HG02571 (cell line): ENCODE results near the gene ARID1B.
"Not testable (repeated sequence)": the region's sequence is repeated elsewhere in the genome, so short reads cannot be mapped to it uniquely, and the experiment has no call there.

Experiments used
- ATAC-seq: cut with Tn5 transposase; IDR thresholded peaks from one replicate; pipeline ENCODE4 v1.9.1; 2021; ENCODE audit warnings: mild to moderate bottlenecking, moderate library complexity; ENCODE audit not compliant: unreplicated experiment

Gene ARID1B

DNA sequence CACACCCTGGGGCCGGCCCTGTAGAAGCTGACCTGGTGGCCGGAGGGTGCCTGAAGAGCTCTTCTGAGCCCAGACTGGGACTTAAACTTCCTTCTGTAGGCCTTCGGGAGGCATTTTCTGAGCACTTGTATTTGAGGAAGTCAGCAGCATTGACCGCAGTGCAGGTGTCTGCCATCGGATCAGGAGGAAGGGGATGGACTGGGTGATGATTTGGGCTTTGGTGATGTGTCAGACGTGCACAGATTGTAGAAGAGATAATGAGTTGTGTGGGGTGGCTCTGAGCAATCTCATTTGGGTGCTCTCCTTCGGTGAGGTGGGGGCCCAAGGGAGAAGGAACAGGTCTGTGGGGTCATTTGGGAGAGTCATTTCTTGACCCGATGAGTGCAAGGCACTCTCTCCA lies 150.9 kb downstream of the ARID1B start:
- no peak for ATAC-seq

DNA sequence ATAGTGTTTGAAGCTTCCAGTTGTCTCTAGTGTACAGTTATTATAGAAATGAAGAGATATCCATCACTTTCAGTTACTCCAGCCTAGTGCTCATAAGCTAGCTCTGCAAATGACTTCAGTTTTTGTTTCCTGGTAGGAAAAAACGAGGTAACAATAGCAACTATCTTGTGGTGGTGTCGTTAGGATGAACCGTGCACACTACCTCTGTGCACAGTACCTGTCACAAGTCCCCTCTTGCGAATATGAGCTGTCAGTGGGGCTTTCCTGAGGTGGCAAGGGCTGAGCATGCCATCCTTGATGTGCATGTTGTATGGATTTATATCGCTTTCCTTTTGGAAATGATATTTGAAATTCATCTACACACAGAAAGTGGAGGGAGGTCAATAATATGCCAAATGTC lies 151.8 kb downstream of the ARID1B start:
- ATAC-seq = no peak

GRCh38 chr6:156931283-156931682 lies 154.1 kb downstream of the ARID1B start:
- ATAC-seq = no peak

- ATAC-seq = no peak
Observed at GRCh38 chr6:156933201-156934068, 156.3 kb downstream of the ARID1B start.

DNA sequence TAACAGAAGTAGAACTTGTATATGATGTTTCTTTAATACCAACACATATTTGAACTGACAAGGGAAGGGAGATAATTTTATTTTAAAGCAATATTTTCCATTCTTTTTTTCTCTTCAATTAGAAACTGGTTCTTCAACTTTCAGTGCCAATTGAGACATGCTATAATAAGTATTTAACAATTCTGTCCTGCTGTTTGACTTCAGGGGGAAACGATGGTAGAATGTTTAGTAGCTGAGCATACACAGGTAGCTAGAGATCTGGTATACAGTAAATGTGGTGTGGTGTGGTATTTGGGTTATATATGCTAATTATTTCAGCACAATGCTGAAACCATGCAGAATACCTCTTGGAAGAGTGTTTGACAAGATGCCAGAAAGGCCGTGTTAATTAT lies 156.9 kb downstream of the ARID1B start:
- no peak for ATAC-seq

- no peak for ATAC-seq
Observed at GRCh38 chr6:156935000-156935399, 157.8 kb downstream of the ARID1B start.

GRCh38 chr6:156938143-156938542 lies 161.0 kb downstream of the ARID1B start:
- ATAC-seq = no peak

GRCh38 chr6:156940221-156940620 lies 163.0 kb downstream of the ARID1B start:
- ATAC-seq = no peak

DNA sequence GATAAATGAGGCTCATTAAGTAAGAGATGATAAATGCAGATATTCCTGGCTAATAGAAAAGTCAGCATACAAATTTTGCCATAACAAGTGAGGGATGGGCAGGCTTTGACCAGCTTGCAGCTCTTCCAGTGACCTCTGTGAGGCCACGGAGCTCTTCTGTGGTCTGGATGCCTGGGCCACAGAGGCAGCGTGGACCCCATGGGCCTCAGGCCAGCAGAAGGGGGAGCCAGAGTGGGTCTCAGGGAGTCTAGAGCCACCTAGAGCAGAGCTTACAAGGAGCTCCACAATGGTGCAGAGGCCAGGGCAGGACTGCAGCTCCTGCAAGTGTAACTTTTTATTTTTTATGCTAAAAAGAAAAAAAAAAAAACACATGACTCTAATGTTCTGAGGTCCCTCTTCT lies 165.1 kb downstream of the ARID1B start:
- ATAC-seq = no peak

DNA sequence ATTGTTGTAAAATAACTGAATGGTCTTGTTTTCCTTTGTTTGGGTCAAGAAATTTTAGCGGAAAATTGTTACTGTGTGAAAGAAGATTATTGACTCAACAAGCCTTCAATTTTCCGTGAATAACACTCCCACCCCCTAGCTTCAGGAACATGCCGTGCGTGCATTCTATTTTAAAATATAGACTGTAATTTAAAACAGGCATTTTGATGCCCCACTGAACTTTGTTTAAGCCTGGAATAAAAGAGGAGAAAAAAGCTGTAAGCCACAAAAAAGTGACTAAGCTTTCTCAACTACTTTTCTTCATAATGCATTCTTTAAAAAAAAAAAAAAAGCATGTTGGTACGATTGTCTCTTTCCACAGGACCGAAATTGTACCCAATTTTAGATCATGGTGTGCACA lies 166.0 kb downstream of the ARID1B start:
- no peak for ATAC-seq

DNA sequence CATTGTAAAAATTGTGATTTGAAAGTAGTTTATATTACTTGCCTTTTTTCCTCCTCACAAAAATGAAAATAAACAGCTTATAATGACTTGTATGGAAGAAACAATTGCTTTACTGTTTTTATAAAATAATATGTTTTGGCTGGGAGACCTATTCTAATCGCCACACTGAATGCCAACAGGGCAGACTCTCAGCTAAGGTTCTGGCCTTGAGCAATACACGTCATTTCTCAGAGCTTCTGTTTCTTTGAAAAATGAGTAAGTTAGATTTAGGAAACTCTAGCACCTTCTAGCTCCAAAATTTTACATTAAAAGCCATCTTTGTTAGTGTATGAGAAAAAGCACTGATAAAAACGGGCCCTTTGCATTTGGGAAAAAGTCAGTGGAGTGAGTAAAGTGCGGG lies 166.6 kb downstream of the ARID1B start:
- no peak for ATAC-seq

DNA sequence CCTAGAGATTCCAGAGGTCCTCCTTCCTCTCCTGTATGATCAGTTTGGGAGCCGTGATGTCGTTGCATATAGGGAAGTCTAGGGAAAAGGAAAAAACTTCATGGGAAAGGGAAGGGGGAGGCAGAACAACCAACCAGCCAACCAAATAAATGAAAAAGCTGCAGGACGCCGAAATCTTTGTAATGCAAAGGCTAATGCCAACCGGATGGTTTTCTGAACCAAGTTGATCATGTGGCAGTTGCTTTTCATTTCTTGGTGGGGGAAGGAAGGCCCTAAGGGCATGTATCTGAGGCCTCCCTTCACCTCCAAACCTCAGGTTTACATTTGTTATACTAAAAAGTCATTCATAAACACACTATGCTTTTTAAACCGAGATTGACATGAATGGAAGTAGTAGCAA lies 167.2 kb downstream of the ARID1B start:
- ATAC-seq = no peak

- not testable (repeated sequence) for ATAC-seq
Observed at GRCh38 chr6:156945789-156946172, 168.6 kb downstream of the ARID1B start.

- no peak for ATAC-seq
Observed at GRCh38 chr6:156946370-156946936, 169.3 kb downstream of the ARID1B start.

GRCh38 chr6:156948277-156948676 lies 171.1 kb downstream of the ARID1B start:
- no peak for ATAC-seq

GRCh38 chr6:156948807-156949206 lies 171.6 kb downstream of the ARID1B start:
- no peak for ATAC-seq

DNA sequence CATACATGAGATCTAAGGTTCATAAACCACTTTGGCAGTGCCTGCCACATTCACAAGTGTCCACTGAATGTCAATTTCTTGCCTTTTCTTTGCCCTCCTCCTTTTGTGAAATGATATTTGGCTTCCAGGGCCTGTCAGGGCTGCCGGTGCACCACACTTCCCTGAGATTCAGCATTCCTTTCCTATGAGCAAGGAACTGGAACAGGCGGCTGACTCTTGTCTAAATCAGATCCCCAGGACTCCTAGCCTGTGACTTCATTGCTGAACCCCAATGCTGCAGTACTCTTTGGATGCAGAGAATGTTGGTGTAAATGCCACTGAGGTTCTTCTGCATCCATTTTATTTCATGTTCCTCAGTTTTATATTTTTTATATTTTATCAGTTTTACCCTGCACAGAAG lies 172.2 kb downstream of the ARID1B start:
- no peak for ATAC-seq

GRCh38 chr6:156950084-156950483 lies 172.9 kb downstream of the ARID1B start:
- no peak for ATAC-seq

GRCh38 chr6:156950531-156950930 lies 173.4 kb downstream of the ARID1B start:
- ATAC-seq = no peak

GRCh38 chr6:156952401-156952800 lies 175.2 kb downstream of the ARID1B start:
- no peak for ATAC-seq

DNA sequence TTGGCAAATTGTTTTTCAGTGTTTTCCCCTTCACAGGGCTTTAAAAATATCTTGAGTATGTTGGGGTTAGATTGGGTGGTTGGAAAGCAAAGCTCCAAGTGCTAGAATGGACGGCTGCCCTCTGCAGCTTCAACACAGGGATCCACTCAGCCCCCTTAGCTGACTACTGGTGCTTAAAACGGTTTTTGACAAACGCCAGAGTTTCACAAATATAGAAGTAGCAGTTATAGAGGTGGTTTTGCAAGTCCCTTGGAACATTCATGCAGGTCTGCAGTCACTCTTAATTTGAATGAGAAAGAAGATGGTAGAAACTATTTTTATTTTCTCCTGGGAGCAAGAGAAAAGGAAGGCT lies 175.9 kb downstream of the ARID1B start:
- ATAC-seq = no peak

DNA sequence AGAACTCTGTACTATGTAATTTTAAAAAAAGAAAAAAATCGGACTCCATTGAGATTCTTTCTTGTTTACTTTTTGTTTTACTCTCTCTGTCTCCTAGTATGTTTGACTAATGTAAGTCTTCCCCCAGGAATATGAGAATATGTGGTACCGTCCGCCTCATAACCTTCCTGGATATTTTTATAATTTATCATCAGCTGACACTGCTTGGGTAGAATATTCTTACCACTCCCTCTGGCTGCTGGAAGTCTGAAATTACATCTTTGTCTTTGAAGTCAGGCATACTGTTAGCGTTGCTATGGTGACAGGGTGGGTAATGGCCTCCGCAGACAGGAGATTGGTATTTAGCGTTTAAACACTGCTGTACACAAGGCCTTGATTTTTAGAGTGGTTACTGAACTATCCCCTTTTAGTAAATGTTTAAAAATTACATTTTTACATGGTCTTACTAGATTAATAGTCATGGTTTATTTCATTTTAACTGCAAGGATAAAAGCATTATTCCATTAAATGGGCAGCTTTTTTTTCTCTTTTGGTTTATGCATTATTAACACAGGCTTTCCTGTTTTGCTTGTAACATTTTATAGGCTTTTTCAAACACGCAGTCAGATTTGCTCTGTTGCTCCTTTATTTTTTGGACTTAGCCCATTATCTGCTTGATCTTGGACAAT lies 176.4 kb downstream of the ARID1B start:
- no peak for ATAC-seq
